Spleen (tissue), 7 donors: ENCODE data around the gene ZNF354C.

Source experiments
- POLR2A ChIP-seq, 3 donors: fragments of 450-650 bp; IDR thresholded peaks; one replicate each; pipeline ENCODE4 v1.5.1; 2017; ENCODE audit warnings: antibody characterized with exemption in 3 of 3, mild to moderate bottlenecking in 1 of 3
- TF ChIP-seq, protein P1 (sequence below), 11 experiments: fragments of 200-600 bp in 7 of 11; fragments of 450-650 bp in 4 of 11; sonication (generic) in 4 of 11; IDR thresholded peaks in 8 of 11; conservative IDR thresholded peaks in 3 of 11; 1 replicate in 7 of 11; 2 replicates in 4 of 11; pipeline versions ENCODE4 v1.4.0 to v1.8.0; 2016 to 2021; ENCODE audit warnings: antibody characterized with exemption in 11 of 11, inconsistent platforms in 4 of 11, mild to moderate bottlenecking in 1 of 11
- donor health status: DM: no; HTN: no; CAD: no; lungs with moderate emphysema.
- donor health status: DM: no; HTN: no; CAD: no.
- donor health status: DM: no; HTN: no; CAD: no.

DNA sequence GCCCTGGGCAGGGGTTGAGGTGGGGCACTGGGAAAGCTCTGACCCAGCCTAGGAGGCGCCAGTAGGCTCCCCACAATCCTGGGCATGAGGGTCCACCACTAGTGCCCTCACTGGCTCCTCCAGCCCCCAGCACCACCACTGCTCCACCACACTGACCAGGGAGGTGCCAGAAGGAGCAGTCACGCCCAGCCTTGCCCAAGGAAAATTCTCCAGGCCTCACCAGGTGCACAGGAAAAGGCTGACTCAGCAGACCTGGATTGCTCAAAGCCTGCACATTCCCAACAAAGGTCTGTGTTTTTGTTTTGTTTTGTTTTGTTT, 62.9 kb downstream of the ZNF354C start:
- TF ChIP-seq, protein P1, sequence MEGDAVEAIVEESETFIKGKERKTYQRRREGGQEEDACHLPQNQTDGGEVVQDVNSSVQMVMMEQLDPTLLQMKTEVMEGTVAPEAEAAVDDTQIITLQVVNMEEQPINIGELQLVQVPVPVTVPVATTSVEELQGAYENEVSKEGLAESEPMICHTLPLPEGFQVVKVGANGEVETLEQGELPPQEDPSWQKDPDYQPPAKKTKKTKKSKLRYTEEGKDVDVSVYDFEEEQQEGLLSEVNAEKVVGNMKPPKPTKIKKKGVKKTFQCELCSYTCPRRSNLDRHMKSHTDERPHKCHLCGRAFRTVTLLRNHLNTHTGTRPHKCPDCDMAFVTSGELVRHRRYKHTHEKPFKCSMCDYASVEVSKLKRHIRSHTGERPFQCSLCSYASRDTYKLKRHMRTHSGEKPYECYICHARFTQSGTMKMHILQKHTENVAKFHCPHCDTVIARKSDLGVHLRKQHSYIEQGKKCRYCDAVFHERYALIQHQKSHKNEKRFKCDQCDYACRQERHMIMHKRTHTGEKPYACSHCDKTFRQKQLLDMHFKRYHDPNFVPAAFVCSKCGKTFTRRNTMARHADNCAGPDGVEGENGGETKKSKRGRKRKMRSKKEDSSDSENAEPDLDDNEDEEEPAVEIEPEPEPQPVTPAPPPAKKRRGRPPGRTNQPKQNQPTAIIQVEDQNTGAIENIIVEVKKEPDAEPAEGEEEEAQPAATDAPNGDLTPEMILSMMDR (IDR thresholded peaks at IDR 0.05 in 8 of 11, conservative IDR thresholded peaks at IDR 0.05 in 3 of 11), result no peak
- no peak for TF ChIP-seq POLR2A (IDR thresholded peaks at IDR 0.05)
